HEK293 (cell line): ENCODE results near the gene ANKRD40.

Experiments used
- CTCF ChIA-PET: fragments of 350-600 bp; formaldehyde crosslinking; extraction: SDS; loops from one replicate; lab custom pipeline; 2021; ENCODE audit warnings: antibody characterized with exemption; lab: Yijun Ruan, JAX
- POLR2A ChIA-PET: fragments of 300-600 bp; formaldehyde crosslinking; extraction: SDS; loops from one replicate; lab custom pipeline; 2020; ENCODE audit warnings: antibody characterized with exemption, inconsistent platforms; lab: Yijun Ruan, JAX
- H3K27ac ChIP-seq: fragments of 200-500 bp; sonication (Bioruptor generic); 2 replicates; pipeline ENCODE4 v1.5.1; 2014; ENCODE audit warnings: low read depth, low read length, control low read depth, inconsistent platforms; ENCODE audit errors: extremely low read depth
- H3K36me3 ChIP-seq, 2 experiments: fragments of 200-500 bp in 1 of 2; sonication (Bioruptor generic) in 1 of 2; 1 replicate in 1 of 2; 2 replicates in 1 of 2; pipeline ENCODE4 v1.5.1; 2014 to 2017; ENCODE audit warnings: inconsistent platforms in 2 of 2, low read length in 2 of 2; ENCODE audit not compliant: control insufficient read depth in 2 of 2, insufficient read depth in 1 of 2
- H3K4me1 ChIP-seq: fragments of 200-500 bp; sonication (Bioruptor generic); 2 replicates; pipeline ENCODE4 v1.5.1; 2014; ENCODE audit warnings: mild to moderate bottlenecking, low read length, inconsistent platforms; ENCODE audit not compliant: control insufficient read depth, insufficient read depth
- H3K4me3 ChIP-seq: 2 replicates; pipeline ENCODE4 v1.5.1; 2011; ENCODE audit warnings: low read depth, mild to moderate bottlenecking, control low read depth, low read length, moderate library complexity
- H3K9me3 ChIP-seq: fragments of 200-500 bp; sonication (Bioruptor generic); 2 replicates; pipeline ENCODE4 v1.5.1; 2014; ENCODE audit warnings: low read depth, low read length, inconsistent platforms; ENCODE audit not compliant: control insufficient read depth, insufficient read depth
- GLIS1 ChIP-seq: fragments of 450-650 bp; formaldehyde crosslinking; IDR thresholded peaks from 2 replicates; pipeline ENCODE4 v1.5.1; 2016; ENCODE audit warnings: missing biosample characterization, missing genetic modification characterization
- KLF1 ChIP-seq: fragments of 450-650 bp; formaldehyde crosslinking; IDR thresholded peaks from 2 replicates; pipeline ENCODE4 v1.5.1; 2016; ENCODE audit warnings: missing biosample characterization, missing genetic modification characterization
- KLF17 ChIP-seq: fragments of 450-650 bp; formaldehyde crosslinking; IDR thresholded peaks from 2 replicates; pipeline ENCODE4 v1.5.1; 2016; ENCODE audit warnings: missing biosample characterization, missing genetic modification characterization
- KLF8 ChIP-seq: fragments of 450-650 bp; formaldehyde crosslinking; IDR thresholded peaks from 2 replicates; pipeline ENCODE4 v1.5.1; 2016; ENCODE audit warnings: missing biosample characterization, missing genetic modification characterization
- MZF1 ChIP-seq: fragments of 450-650 bp; formaldehyde crosslinking; IDR thresholded peaks from 2 replicates; pipeline ENCODE4 v1.5.1; 2017; ENCODE audit warnings: missing biosample characterization, missing genetic modification characterization, borderline replicate concordance
- OVOL3 ChIP-seq: fragments of 450-650 bp; formaldehyde crosslinking; IDR thresholded peaks from 2 replicates; pipeline ENCODE4 v1.5.1; 2016; ENCODE audit warnings: missing biosample characterization, missing genetic modification characterization
- SETDB1 ChIP-seq: IDR thresholded peaks from one replicate; pipeline ENCODE4 v1.6.1; 2017; ENCODE audit warnings: mild to moderate bottlenecking, low read length, moderate library complexity, mixed read lengths; ENCODE audit not compliant: insufficient read length
- WT1 ChIP-seq: fragments of 450-650 bp; formaldehyde crosslinking; IDR thresholded peaks from 2 replicates; pipeline ENCODE4 v1.5.1; 2016; ENCODE audit warnings: missing biosample characterization, missing genetic modification characterization
- ZBTB20 ChIP-seq: fragments of 450-650 bp; formaldehyde crosslinking; IDR thresholded peaks from 2 replicates; pipeline ENCODE4 v1.5.1; 2016; ENCODE audit warnings: missing biosample characterization, missing genetic modification characterization
- ZBTB26 ChIP-seq: fragments of 450-650 bp; formaldehyde crosslinking; optimal IDR thresholded peaks from 2 replicates; pipeline ENCODE3; 2016; ENCODE audit warnings: missing biosample characterization, mild to moderate bottlenecking, missing genetic modification characterization
- ZBTB44 ChIP-seq: fragments of 450-650 bp; IDR thresholded peaks from 2 replicates; pipeline ENCODE4 v1.5.1; 2018; ENCODE audit warnings: missing biosample characterization, mild to moderate bottlenecking, missing genetic modification characterization
- ZIC2 ChIP-seq: fragments of 450-650 bp; formaldehyde crosslinking; IDR thresholded peaks from 2 replicates; pipeline ENCODE4 v1.5.1; 2016; ENCODE audit warnings: missing biosample characterization, missing genetic modification characterization
- ZNF112 ChIP-seq: fragments of 450-650 bp; formaldehyde crosslinking; IDR thresholded peaks from 2 replicates; pipeline ENCODE4 v1.5.0; 2017; ENCODE audit warnings: missing biosample characterization, missing genetic modification characterization
- ZNF133 ChIP-seq: fragments of 450-650 bp; formaldehyde crosslinking; IDR thresholded peaks from 2 replicates; pipeline ENCODE4 v1.5.1; 2016; ENCODE audit warnings: missing biosample characterization, missing genetic modification characterization
- ZNF140 ChIP-seq: fragments of 450-650 bp; formaldehyde crosslinking; IDR thresholded peaks from 2 replicates; pipeline ENCODE4 v1.5.1; 2016; ENCODE audit warnings: missing biosample characterization, missing genetic modification characterization
- ZNF266 ChIP-seq: fragments of 450-650 bp; formaldehyde crosslinking; IDR thresholded peaks from 2 replicates; pipeline ENCODE4 v1.5.1; 2016; ENCODE audit warnings: missing biosample characterization, missing genetic modification characterization, low read depth
- ZNF335 ChIP-seq: fragments of 450-650 bp; formaldehyde crosslinking; conservative IDR thresholded peaks from 2 replicates; pipeline ENCODE4 v1.5.1; 2016; ENCODE audit warnings: missing biosample characterization, missing genetic modification characterization
- ZNF341 ChIP-seq: fragments of 450-650 bp; formaldehyde crosslinking; IDR thresholded peaks from 2 replicates; pipeline ENCODE4; 2016; ENCODE audit warnings: low read depth, missing biosample characterization, missing genetic modification characterization
- ZNF416 ChIP-seq: fragments of 450-650 bp; formaldehyde crosslinking; IDR thresholded peaks from 2 replicates; pipeline ENCODE4 v1.5.1; 2016; ENCODE audit warnings: missing biosample characterization, missing genetic modification characterization
- ZNF449 ChIP-seq: fragments of 450-650 bp; formaldehyde crosslinking; IDR thresholded peaks from 2 replicates; pipeline ENCODE4 v1.5.1; 2017; ENCODE audit warnings: missing biosample characterization, mild to moderate bottlenecking, missing genetic modification characterization, moderate library complexity
- ZNF48 ChIP-seq: fragments of 450-650 bp; formaldehyde crosslinking; IDR thresholded peaks from 2 replicates; pipeline ENCODE4 v1.5.1; 2016; ENCODE audit warnings: missing biosample characterization, missing genetic modification characterization
- ZNF488 ChIP-seq: fragments of 450-650 bp; formaldehyde crosslinking; IDR thresholded peaks from 2 replicates; pipeline ENCODE4 v1.5.1; 2016; ENCODE audit warnings: missing biosample characterization, missing genetic modification characterization
- ZNF548 ChIP-seq: fragments of 450-650 bp; formaldehyde crosslinking; IDR thresholded peaks from 2 replicates; pipeline ENCODE4 v1.5.1; 2016; ENCODE audit warnings: missing biosample characterization, missing genetic modification characterization
- ZNF571 ChIP-seq: fragments of 450-650 bp; formaldehyde crosslinking; IDR thresholded peaks from 2 replicates; pipeline ENCODE4 v1.5.0; 2017; ENCODE audit warnings: missing biosample characterization, missing genetic modification characterization
- ZNF585B ChIP-seq: fragments of 450-650 bp; formaldehyde crosslinking; IDR thresholded peaks from 2 replicates; pipeline ENCODE4 v1.5.1; 2016; ENCODE audit warnings: missing biosample characterization, missing genetic modification characterization
- ZNF658 ChIP-seq: fragments of 450-650 bp; formaldehyde crosslinking; IDR thresholded peaks from 2 replicates; pipeline ENCODE4; 2016; ENCODE audit warnings: missing biosample characterization, missing genetic modification characterization
- ZNF677 ChIP-seq: fragments of 450-650 bp; IDR thresholded peaks from 2 replicates; pipeline ENCODE4 v1.5.0; 2018; ENCODE audit warnings: missing biosample characterization, mild to moderate bottlenecking, missing genetic modification characterization, moderate library complexity
- ZNF747 ChIP-seq: fragments of 450-650 bp; formaldehyde crosslinking; IDR thresholded peaks from 2 replicates; pipeline ENCODE4 v1.5.1; 2016; ENCODE audit warnings: missing biosample characterization, missing genetic modification characterization
- ZNF768 ChIP-seq: fragments of 450-650 bp; formaldehyde crosslinking; IDR thresholded peaks from 2 replicates; pipeline ENCODE4 v1.5.1; 2018; ENCODE audit warnings: missing biosample characterization, mild to moderate bottlenecking, missing genetic modification characterization
- ZNF785 ChIP-seq: fragments of 450-650 bp; formaldehyde crosslinking; IDR thresholded peaks from 2 replicates; pipeline ENCODE4 v1.5.1; 2016; ENCODE audit warnings: missing biosample characterization, missing genetic modification characterization
- ZNF843 ChIP-seq: fragments of 450-650 bp; formaldehyde crosslinking; IDR thresholded peaks from 2 replicates; pipeline ENCODE4 v1.5.1; 2016; ENCODE audit warnings: missing biosample characterization, missing genetic modification characterization
- ZSCAN30 ChIP-seq: fragments of 450-650 bp; IDR thresholded peaks from 2 replicates; pipeline ENCODE4 v1.5.1; 2018; ENCODE audit warnings: missing biosample characterization, mild to moderate bottlenecking, missing genetic modification characterization, moderate library complexity
- ZXDB ChIP-seq: fragments of 450-650 bp; formaldehyde crosslinking; IDR thresholded peaks from 2 replicates; pipeline ENCODE4 v1.5.1; 2016; ENCODE audit warnings: missing biosample characterization, missing genetic modification characterization

ANKRD40 gene

GRCh38 chr17:50684612-50685333 lies 22.9 kb downstream of the ANKRD40 start:
- H3K27ac ChIP-seq = no peak overlapping the region
- CTCF ChIA-PET = interaction anchor here (0.5 to 5.0 kb wide), 13 partner anchors 10 to 200 kb away, joined by 3 to 32 read pairs (median 6); partner anchors contain the start of gene SPATA20
- no peaks in the 10 kb centered on the region for H3K36me3 ChIP-seq
- H3K9me3 ChIP-seq = no peaks in the 10 kb centered on the region
- POLR2A ChIA-PET = interaction anchor here (0.6 to 0.9 kb wide), 2 partner anchors 11 to 52 kb away, joined by 3 to 4 read pairs; no protein-coding TSS in a partner anchor
- peaks cover 6% of the 10 kb centered on the region; the same call in 1 of the 2 replicates for H3K4me1 ChIP-seq
- H3K4me3 ChIP-seq = no peak overlapping the region
- TF ChIP-seq ZIC2 (tag by site-specific recombination) = 0 out of 2 replicates have a peak, but pooled peaks have one; percentile 11
- peak; percentile 91; the same call in 1 of the 2 replicates for TF ChIP-seq ZNF768
- TF ChIP-seq ZNF140 (tag by site-specific recombination) = no peak
- no peak for TF ChIP-seq OVOL3 (tag by site-specific recombination)
- TF ChIP-seq GLIS1 = no peak
- no peak for TF ChIP-seq ZSCAN30
- no peak for TF ChIP-seq ZNF571 (tag by site-specific recombination)
- TF ChIP-seq KLF1 (tag by site-specific recombination) = no peak
- no peak for TF ChIP-seq ZNF677 (tag by site-specific recombination)
- no peak for TF ChIP-seq ZNF785 (tag by site-specific recombination)
- TF ChIP-seq KLF17 (tag by site-specific recombination) = peak; percentile 28; the same call in 1 of the 2 replicates
- TF ChIP-seq ZBTB44 = no peak
- TF ChIP-seq ZBTB26 (tag by site-specific recombination) = no peak
- TF ChIP-seq ZNF488 (tag by site-specific recombination) = no peak
- no peak for TF ChIP-seq ZNF416
- TF ChIP-seq ZNF112 (tag by site-specific recombination) = no peak
- TF ChIP-seq WT1 (tag by site-specific recombination) = peak; percentile 58; the same call in 1 of the 2 replicates
- TF ChIP-seq ZNF585B (tag by site-specific recombination) = no peak
- no peak for TF ChIP-seq ZNF335 (tag by site-specific recombination)
- peak; percentile 95 for TF ChIP-seq ZNF449 (tag by site-specific recombination)
- no peak for TF ChIP-seq MZF1 (tag by site-specific recombination)
- TF ChIP-seq ZNF658 (tag by site-specific recombination) = no peak
- TF ChIP-seq ZNF843 (tag by site-specific recombination) = no peak
- no peak for TF ChIP-seq ZBTB20 (tag by site-specific recombination)
- no peak for TF ChIP-seq ZXDB (tag by site-specific recombination)
- no peak for TF ChIP-seq ZNF266 (tag by site-specific recombination)
- no peak for TF ChIP-seq SETDB1
- no peak for TF ChIP-seq ZNF133
- no peak for TF ChIP-seq ZNF341 (tag by site-specific recombination)
- no peak for TF ChIP-seq ZNF747 (tag by site-specific recombination)
- TF ChIP-seq ZNF48 (tag by site-specific recombination) = no peak
- TF ChIP-seq KLF8 (tag by site-specific recombination) = no peak
- TF ChIP-seq ZNF548 = no peak
